ENCODE results near the gene NMBR.

DNA sequence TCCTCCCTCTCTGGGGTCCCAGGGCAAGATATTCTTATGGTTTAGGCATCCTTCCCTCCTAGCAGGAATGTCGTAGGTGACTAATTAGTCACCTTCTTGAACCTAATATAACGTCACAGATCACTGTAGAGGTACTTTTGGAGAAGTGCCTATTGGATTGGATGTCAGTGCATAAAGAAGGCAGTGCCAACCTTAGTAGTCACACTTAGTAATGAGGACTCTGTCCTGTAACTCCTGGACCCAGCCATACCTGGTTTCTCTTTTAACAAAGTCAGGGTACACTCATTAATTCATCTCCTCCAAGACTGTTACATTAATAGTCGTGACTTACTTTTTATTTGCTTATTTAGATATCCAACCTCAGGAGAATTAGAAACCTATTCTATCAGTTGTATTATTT is 20.1 kb upstream of the NMBR start:
- TF ChIP-seq CREB1 (IDR thresholded peaks at IDR 0.05; ENCODE audit: low read depth) (no peak), NFIC (IDR thresholded peaks at IDR 0.05) (no peak), TCF12 (IDR thresholded peaks at IDR 0.05; ENCODE audit: low read depth) (no peak), RAD21 (IDR thresholded peaks at IDR 0.05; ENCODE audit: low read depth) (no peak)
- TF ChIP-seq, protein P1, sequence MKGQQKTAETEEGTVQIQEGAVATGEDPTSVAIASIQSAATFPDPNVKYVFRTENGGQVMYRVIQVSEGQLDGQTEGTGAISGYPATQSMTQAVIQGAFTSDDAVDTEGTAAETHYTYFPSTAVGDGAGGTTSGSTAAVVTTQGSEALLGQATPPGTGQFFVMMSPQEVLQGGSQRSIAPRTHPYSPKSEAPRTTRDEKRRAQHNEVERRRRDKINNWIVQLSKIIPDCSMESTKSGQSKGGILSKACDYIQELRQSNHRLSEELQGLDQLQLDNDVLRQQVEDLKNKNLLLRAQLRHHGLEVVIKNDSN (IDR thresholded peaks at IDR 0.05): no peak
- TF ChIP-seq, protein P2, sequence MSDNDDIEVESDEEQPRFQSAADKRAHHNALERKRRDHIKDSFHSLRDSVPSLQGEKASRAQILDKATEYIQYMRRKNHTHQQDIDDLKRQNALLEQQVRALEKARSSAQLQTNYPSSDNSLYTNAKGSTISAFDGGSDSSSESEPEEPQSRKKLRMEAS (IDR thresholded peaks at IDR 0.05): no peak
- TF ChIP-seq, protein P3, sequence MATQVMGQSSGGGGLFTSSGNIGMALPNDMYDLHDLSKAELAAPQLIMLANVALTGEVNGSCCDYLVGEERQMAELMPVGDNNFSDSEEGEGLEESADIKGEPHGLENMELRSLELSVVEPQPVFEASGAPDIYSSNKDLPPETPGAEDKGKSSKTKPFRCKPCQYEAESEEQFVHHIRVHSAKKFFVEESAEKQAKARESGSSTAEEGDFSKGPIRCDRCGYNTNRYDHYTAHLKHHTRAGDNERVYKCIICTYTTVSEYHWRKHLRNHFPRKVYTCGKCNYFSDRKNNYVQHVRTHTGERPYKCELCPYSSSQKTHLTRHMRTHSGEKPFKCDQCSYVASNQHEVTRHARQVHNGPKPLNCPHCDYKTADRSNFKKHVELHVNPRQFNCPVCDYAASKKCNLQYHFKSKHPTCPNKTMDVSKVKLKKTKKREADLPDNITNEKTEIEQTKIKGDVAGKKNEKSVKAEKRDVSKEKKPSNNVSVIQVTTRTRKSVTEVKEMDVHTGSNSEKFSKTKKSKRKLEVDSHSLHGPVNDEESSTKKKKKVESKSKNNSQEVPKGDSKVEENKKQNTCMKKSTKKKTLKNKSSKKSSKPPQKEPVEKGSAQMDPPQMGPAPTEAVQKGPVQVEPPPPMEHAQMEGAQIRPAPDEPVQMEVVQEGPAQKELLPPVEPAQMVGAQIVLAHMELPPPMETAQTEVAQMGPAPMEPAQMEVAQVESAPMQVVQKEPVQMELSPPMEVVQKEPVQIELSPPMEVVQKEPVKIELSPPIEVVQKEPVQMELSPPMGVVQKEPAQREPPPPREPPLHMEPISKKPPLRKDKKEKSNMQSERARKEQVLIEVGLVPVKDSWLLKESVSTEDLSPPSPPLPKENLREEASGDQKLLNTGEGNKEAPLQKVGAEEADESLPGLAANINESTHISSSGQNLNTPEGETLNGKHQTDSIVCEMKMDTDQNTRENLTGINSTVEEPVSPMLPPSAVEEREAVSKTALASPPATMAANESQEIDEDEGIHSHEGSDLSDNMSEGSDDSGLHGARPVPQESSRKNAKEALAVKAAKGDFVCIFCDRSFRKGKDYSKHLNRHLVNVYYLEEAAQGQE (IDR thresholded peaks at IDR 0.05; ENCODE audit: low read depth): no peak

Measured in Ishikawa (cell line).